WTC11 (cell line): ENCODE results near the gene MIOX. TPM values are rescaled to one million over a fixed set of nuclear protein-coding genes. Genes with fewer than 3 reads are reported as not detected.

Experiments
- AR ChIP-seq: fragments of 250-450 bp; sonication (Bioruptor Pico); IDR thresholded peaks from 2 replicates; pipeline ENCODE4 v1.9.0; 2021; ENCODE audit warnings: mild to moderate bottlenecking
- ATF3 ChIP-seq: sonication (generic); formaldehyde crosslinking; conservative IDR thresholded peaks from 2 replicates; pipeline ENCODE4 v1.8.1; 2022; ENCODE audit warnings: mild to moderate bottlenecking, missing genetic modification reagents
- ATF6 ChIP-seq: sonication (generic); formaldehyde crosslinking; IDR thresholded peaks from 2 replicates; pipeline ENCODE4 v1.8.1; 2023; ENCODE audit warnings: mild to moderate bottlenecking, missing genetic modification reagents
- E2F4 ChIP-seq: sonication (generic); formaldehyde crosslinking; IDR thresholded peaks from 2 replicates; pipeline ENCODE4 v1.8.1; 2022; ENCODE audit warnings: low read depth, mild to moderate bottlenecking, moderate library complexity, missing genetic modification reagents, borderline replicate concordance
- E2F5 ChIP-seq: sonication (generic); formaldehyde crosslinking; IDR thresholded peaks from 2 replicates; pipeline ENCODE4 v1.8.1; 2022; ENCODE audit warnings: mild to moderate bottlenecking, moderate library complexity, missing genetic modification reagents
- ERG ChIP-seq: fragments of 250-450 bp; sonication (Bioruptor Pico); IDR thresholded peaks from 2 replicates; pipeline ENCODE4 v1.8.0; 2021; ENCODE audit warnings: mild to moderate bottlenecking
- ESRRA ChIP-seq: sonication (generic); formaldehyde crosslinking; IDR thresholded peaks from 2 replicates; pipeline ENCODE4 v1.8.1; 2022; ENCODE audit warnings: mild to moderate bottlenecking, missing genetic modification reagents, borderline replicate concordance
- ETV6 ChIP-seq: sonication (generic); formaldehyde crosslinking; IDR thresholded peaks from 2 replicates; pipeline ENCODE4 v1.8.1; 2022; ENCODE audit warnings: mild to moderate bottlenecking, missing genetic modification reagents
- FOXJ3 ChIP-seq: sonication (generic); formaldehyde crosslinking; IDR thresholded peaks from 2 replicates; pipeline ENCODE4 v1.9.0; 2021; ENCODE audit warnings: missing genetic modification reagents, mild to moderate bottlenecking, borderline replicate concordance
- HMGXB4 ChIP-seq: sonication (generic); formaldehyde crosslinking; IDR thresholded peaks from 2 replicates; pipeline ENCODE4 v1.8.1; 2023; ENCODE audit warnings: mild to moderate bottlenecking, moderate library complexity, missing genetic modification reagents
- NFE2L1 ChIP-seq: sonication (generic); formaldehyde crosslinking; IDR thresholded peaks from 2 replicates; pipeline ENCODE4 v1.8.1; 2023; ENCODE audit warnings: missing genetic modification reagents
- PRDM15 ChIP-seq: sonication (generic); formaldehyde crosslinking; IDR thresholded peaks from 2 replicates; pipeline ENCODE4 v1.8.0; 2022; ENCODE audit warnings: missing genetic modification reagents
- PRRX2 ChIP-seq: fragments of 250-450 bp; sonication (Bioruptor Pico); IDR thresholded peaks from 2 replicates; pipeline ENCODE4 v1.8.0; 2021; ENCODE audit warnings: mild to moderate bottlenecking
- SP1 ChIP-seq: sonication (generic); formaldehyde crosslinking; conservative IDR thresholded peaks from 2 replicates; pipeline ENCODE4 v1.8.1; 2022; ENCODE audit warnings: missing genetic modification reagents
- USF1 ChIP-seq: sonication (generic); formaldehyde crosslinking; IDR thresholded peaks from 2 replicates; pipeline ENCODE4 v1.8.0; 2022; ENCODE audit warnings: mild to moderate bottlenecking, missing genetic modification reagents
- ZNF138 ChIP-seq: sonication (generic); formaldehyde crosslinking; conservative IDR thresholded peaks from 2 replicates; pipeline ENCODE4 v1.8.1; 2022; ENCODE audit warnings: mild to moderate bottlenecking, moderate library complexity, missing genetic modification reagents
- ZNF317 ChIP-seq: sonication (generic); formaldehyde crosslinking; IDR thresholded peaks from 2 replicates; pipeline ENCODE4 v1.8.1; 2023; ENCODE audit warnings: low read depth, mild to moderate bottlenecking, moderate library complexity, missing genetic modification reagents, borderline replicate concordance
- ZNF423 ChIP-seq: fragments of 250-450 bp; sonication (Bioruptor Pico); IDR thresholded peaks from 2 replicates; pipeline ENCODE4 v2.1.2; 2022; ENCODE audit warnings: mild to moderate bottlenecking, moderate library complexity
- ZNF425 ChIP-seq: fragments of 250-450 bp; sonication (Bioruptor Pico); conservative IDR thresholded peaks from 2 replicates; pipeline ENCODE4 v1.9.0; 2021; ENCODE audit warnings: mild to moderate bottlenecking
- total RNA-seq: library from RNA; stranded (reverse); gene quantifications from 3 replicates; pipeline ENCODE4 v1.2.3, GENCODE V29; 2021

MIOX gene
- total RNA-seq, 1 experiment from 2014 or later, result 0.33 TPM

GRCh38 chr22:50525104-50525857, 38.6 kb downstream of the MIOX start, which contains the start of gene SCO2 (continued):
- no peak for TF ChIP-seq ZNF425
- TF ChIP-seq E2F5 (CRISPR knock-in tag), result peak; percentile 94
- peak; percentile 84; the same call in 1 of the 2 replicates for TF ChIP-seq HMGXB4 (CRISPR knock-in tag)
- TF ChIP-seq PRDM15 (CRISPR knock-in tag), result peak; percentile 36
- peak; percentile 86 for TF ChIP-seq SP1 (CRISPR knock-in tag)
- TF ChIP-seq ESRRA, result peak; percentile 31; the same call in 1 of the 2 replicates
- TF ChIP-seq FOXJ3 (CRISPR knock-in tag), result no peak
- TF ChIP-seq AR, result no peak
- peak; percentile 77; the same call in 1 of the 2 replicates for TF ChIP-seq E2F4
- 0 out of 2 replicates have a peak, but pooled peaks have one; percentile 26 for TF ChIP-seq ZNF138 (CRISPR knock-in tag)
- TF ChIP-seq USF1 (CRISPR knock-in tag), result peak; percentile 98
- peak; percentile 50; the same call in 1 of the 2 replicates for TF ChIP-seq ATF6 (CRISPR knock-in tag)
- TF ChIP-seq PRRX2, result no peak
- TF ChIP-seq ATF3 (CRISPR knock-in tag), result 0 out of 2 replicates have a peak, but pooled peaks have one; percentile 2
- TF ChIP-seq ETV6 (CRISPR knock-in tag), result peak; percentile 61
- TF ChIP-seq NFE2L1, result peak; percentile 85; the same call in 1 of the 2 replicates
- peak; percentile 35; the same call in 1 of the 2 replicates for TF ChIP-seq ZNF317 (CRISPR knock-in tag)
- TF ChIP-seq ERG (CRISPR knock-in tag), result no peak
- peak; percentile 63; the same call in 1 of the 2 replicates for TF ChIP-seq ZNF423 (CRISPR knock-in tag)
